ENCODE results near the gene AJAP1. TPM values are rescaled to one million over a fixed set of nuclear protein-coding genes. Genes with fewer than 3 reads are reported as not detected.

The AJAP1 gene
- total RNA-seq, 1 donor from 2014 or later = 6.9 TPM

DNA sequence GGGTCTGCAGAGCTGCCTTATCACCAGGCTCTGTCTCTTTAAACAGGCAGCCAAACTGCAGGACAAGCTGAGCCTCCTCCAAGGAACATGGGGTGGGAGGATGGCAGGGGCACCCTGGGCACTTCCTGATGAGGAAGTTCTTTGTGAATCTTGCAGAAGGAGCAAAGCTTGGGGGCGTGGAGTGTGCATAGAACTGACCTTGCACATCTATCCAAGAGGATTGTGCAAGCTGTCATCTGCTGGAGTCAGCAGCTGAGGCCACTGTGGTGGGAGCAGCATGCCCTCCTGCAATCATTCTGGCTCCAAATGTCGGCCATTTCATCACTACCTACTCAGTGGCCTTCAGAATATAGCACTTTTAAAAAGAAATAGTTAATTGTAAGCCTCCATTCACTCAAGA, 182.2 kb downstream of the AJAP1 start:
- no peak for DNase-seq (ENCODE audit: low spot score in 2 of 2)

DNA sequence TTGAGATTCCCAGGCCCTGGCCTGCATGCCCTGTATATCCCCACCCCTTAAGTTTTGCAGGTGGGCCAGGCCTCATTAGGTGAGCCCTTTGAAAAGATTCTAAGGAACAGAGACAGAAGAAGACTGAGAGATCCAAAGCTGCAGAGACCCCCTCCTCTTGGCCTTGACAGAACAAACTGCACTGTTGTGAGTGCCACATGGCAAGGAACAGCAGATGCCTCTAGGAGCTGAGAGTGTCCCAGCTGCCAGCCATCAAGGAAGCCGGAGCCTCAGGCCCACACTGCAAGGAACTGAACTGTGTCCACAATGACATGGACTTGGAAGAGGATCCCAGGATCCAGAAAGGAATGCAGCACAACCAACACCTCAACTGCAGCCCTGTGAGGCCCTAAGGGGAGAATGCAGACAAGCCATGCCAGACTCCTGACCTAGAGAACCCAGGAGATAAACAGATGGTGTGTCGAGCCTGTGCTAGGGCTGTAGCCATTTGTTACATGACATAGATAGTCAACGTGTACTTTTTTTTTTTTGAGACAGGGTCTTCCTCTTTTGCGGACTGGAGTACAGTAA, 182.7 kb downstream of the AJAP1 start:
- H3K4me3 ChIP-seq = no peak overlapping the region
- no peaks in the 10 kb centered on the region for H3K27me3 ChIP-seq
- no peak for DNase-seq (ENCODE audit: low spot score in 2 of 2)
- no peaks in the 10 kb centered on the region for H3K36me3 ChIP-seq
- no peaks in the 10 kb centered on the region for H3K4me1 ChIP-seq
- no peaks in the 10 kb centered on the region for H3K9me3 ChIP-seq
- TF ChIP-seq CTCF (IDR thresholded peaks at IDR 0.05) = no peak
- intact Hi-C loops (cut with DNase I) = no loop called here
- H3K27ac ChIP-seq = no peak overlapping the region

More for the DNA sequence above, 182.2 kb downstream of the AJAP1 start:
- Histone ChIP-seq H3K4me3 (no peak overlapping the region), H3K4me1 (no peaks in the 10 kb centered on the region), H3K27me3 (no peaks in the 10 kb centered on the region), H3K27ac (no peak overlapping the region), H3K36me3 (no peaks in the 10 kb centered on the region), H3K9me3 (no peaks in the 10 kb centered on the region)
- no peak for TF ChIP-seq CTCF (IDR thresholded peaks at IDR 0.05)
- intact Hi-C loops (cut with DNase I) = no loop called here

- no peak for TF ChIP-seq CTCF (IDR thresholded peaks at IDR 0.05)
- no peaks in the 10 kb centered on the region for H3K36me3 ChIP-seq
- intact Hi-C loops (cut with DNase I) = no loop called here
- no peaks in the 10 kb centered on the region for H3K4me1 ChIP-seq
- no peak overlapping the region for H3K4me3 ChIP-seq
- H3K9me3 ChIP-seq = no peaks in the 10 kb centered on the region
- H3K27ac ChIP-seq = no peak overlapping the region
- DNase-seq (ENCODE audit: low spot score in 2 of 2) = no peak
- H3K27me3 ChIP-seq = no peaks in the 10 kb centered on the region
Observed at GRCh38 chr1:4837752-4838151, 183.3 kb downstream of the AJAP1 start.

DNA sequence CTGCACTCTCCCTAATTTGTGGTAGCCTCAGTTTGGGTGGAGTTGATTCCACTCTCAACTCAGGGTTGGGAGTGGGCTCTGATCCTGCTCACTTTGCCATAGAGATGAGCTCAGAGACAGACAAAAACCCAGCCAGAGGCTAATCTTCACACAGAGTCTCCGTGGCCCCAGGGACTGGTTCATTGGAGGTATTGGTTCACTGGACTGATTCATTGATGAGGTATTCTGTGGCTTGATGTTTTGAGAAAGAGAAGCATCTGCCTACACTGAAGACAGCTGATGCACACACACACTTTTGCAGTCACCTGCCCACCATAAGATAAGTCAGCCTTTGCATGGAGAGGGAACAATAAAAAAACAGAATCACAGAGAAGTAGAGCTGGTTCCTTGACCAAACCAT, 183.8 kb downstream of the AJAP1 start:
- no peak for DNase-seq (ENCODE audit: low spot score in 2 of 2)
- Histone ChIP-seq H3K27me3 (no peaks in the 10 kb centered on the region), H3K9me3 (no peaks in the 10 kb centered on the region), H3K4me1 (no peaks in the 10 kb centered on the region), H3K27ac (no peak overlapping the region), H3K36me3 (no peaks in the 10 kb centered on the region), H3K4me3 (no peak overlapping the region)
- TF ChIP-seq CTCF (IDR thresholded peaks at IDR 0.05) = no peak
- intact Hi-C loops (cut with DNase I) = no loop called here

Measured in ascending aorta (tissue), 2 donors.